Astrocyte (in vitro differentiated cells and primary cell): ENCODE measurements around the gene KCNG2. TPM values are rescaled to one million over a fixed set of nuclear protein-coding genes. Genes with fewer than 3 reads are reported as not detected.

Source experiments
- DNase-seq: peaks from one replicate; pipeline ENCODE4 v3.0.0-alpha.2; 2010; ENCODE audit warnings: low read depth
- FAIRE-seq: peaks from 2 replicates; lab custom pipeline; 2011; peaks lifted over from hg19 to GRCh38; lab: Jason Lieb, UNC
- H2AFZ ChIP-seq: 2 replicates; pipeline ENCODE4 v1.6.0; 2012; ENCODE audit warnings: low read depth, low read length, inconsistent platforms
- H3K27ac ChIP-seq: 2 replicates; pipeline ENCODE4 v1.5.1; 2011; ENCODE audit warnings: low read depth, low read length, inconsistent platforms
- H3K27me3 ChIP-seq: 2 replicates; pipeline ENCODE4 v1.6.0; 2011; ENCODE audit warnings: low read length, inconsistent platforms; ENCODE audit not compliant: insufficient read depth
- H3K36me3 ChIP-seq: 2 replicates; pipeline ENCODE4 v1.5.1; 2011; ENCODE audit warnings: low read length, inconsistent platforms; ENCODE audit not compliant: insufficient read depth
- H3K4me1 ChIP-seq: 2 replicates; pipeline ENCODE4 v1.5.1; 2011; ENCODE audit warnings: low read length, inconsistent platforms; ENCODE audit not compliant: insufficient read depth
- H3K4me2 ChIP-seq: 2 replicates; pipeline ENCODE4 v1.6.0; 2012; ENCODE audit warnings: low read length, inconsistent platforms
- H3K4me3 ChIP-seq: 2 replicates; pipeline ENCODE4 v1.5.1; 2011; ENCODE audit warnings: low read depth, mild to moderate bottlenecking, low read length, inconsistent platforms; ENCODE audit not compliant: insufficient read depth
- H3K79me2 ChIP-seq: 2 replicates; pipeline ENCODE4 v1.6.0; 2012; ENCODE audit warnings: mild to moderate bottlenecking, low read length, inconsistent platforms; ENCODE audit not compliant: insufficient read depth
- H3K9ac ChIP-seq: 2 replicates; pipeline ENCODE4 v1.6.0; 2012; ENCODE audit warnings: mild to moderate bottlenecking, low read length, inconsistent platforms
- H3K9me3 ChIP-seq: 2 replicates; pipeline ENCODE4 v1.5.1; 2012; ENCODE audit warnings: low read depth, mild to moderate bottlenecking, low read length, inconsistent platforms; ENCODE audit not compliant: insufficient read depth
- H4K20me1 ChIP-seq: 2 replicates; pipeline ENCODE4 v1.6.0; 2012; ENCODE audit warnings: low read length, inconsistent platforms; ENCODE audit not compliant: insufficient read depth
- H3K27ac Mint-ChIP-seq: one replicate; pipeline ENCODE4 v1.8.0; 2021; ENCODE audit warnings: mild to moderate bottlenecking, mixed read lengths; ENCODE audit not compliant: unreplicated experiment
- H3K27me3 Mint-ChIP-seq: one replicate; pipeline ENCODE4 v1.8.0; 2021; ENCODE audit warnings: low read depth, mixed read lengths; ENCODE audit not compliant: unreplicated experiment
- H3K36me3 Mint-ChIP-seq: one replicate; pipeline ENCODE4 v1.8.0; 2021; ENCODE audit warnings: low read depth, mixed read lengths; ENCODE audit not compliant: unreplicated experiment
- H3K4me1 Mint-ChIP-seq: one replicate; pipeline ENCODE4 v1.8.0; 2021; ENCODE audit warnings: low read depth, mixed read lengths; ENCODE audit not compliant: unreplicated experiment
- H3K4me3 Mint-ChIP-seq: one replicate; pipeline ENCODE4 v1.8.0; 2021; ENCODE audit warnings: mild to moderate bottlenecking, moderate library complexity, mixed read lengths; ENCODE audit not compliant: unreplicated experiment
- H3K9me3 Mint-ChIP-seq: one replicate; pipeline ENCODE4 v1.8.0; 2021; ENCODE audit warnings: mild to moderate bottlenecking, mixed read lengths; ENCODE audit not compliant: unreplicated experiment
- CTCF ChIP-seq: IDR thresholded peaks from 2 replicates; pipeline ENCODE4 v1.5.1; 2011; ENCODE audit warnings: low read depth, mild to moderate bottlenecking, inconsistent platforms, low read length, moderate library complexity; ENCODE audit not compliant: insufficient read depth
- EZH2 ChIP-seq: IDR thresholded peaks from 2 replicates; pipeline ENCODE4 v1.6.1; 2012; ENCODE audit warnings: mild to moderate bottlenecking, low read length, inconsistent platforms; ENCODE audit not compliant: insufficient read depth
- total RNA-seq: library from RNA; stranded (reverse); gene quantifications from 2 replicates; pipeline ENCODE4 v1.2.1, GENCODE V29; 2021

KCNG2 gene
- total RNA-seq, 1 donor from 2014 or later = 0.16 TPM

GRCh38 chr18:79874553-79875530, 77.1 kb downstream of the KCNG2 start:
- no peaks in the 10 kb centered on the region for H3K4me1 Mint-ChIP-seq
- DNase-seq (no peak), FAIRE-seq (no peak)
- Histone ChIP-seq H3K27me3 (peaks cover 5% of the 10 kb centered on the region), H3K9me3 (peaks cover 2% of the 10 kb centered on the region), H2AFZ (no peak overlapping the region), H4K20me1 (no peaks in the 10 kb centered on the region), H3K4me3 (no peak overlapping the region), H3K27ac (no peak overlapping the region), H3K36me3 (no peaks in the 10 kb centered on the region), H3K79me2 (no peaks in the 10 kb centered on the region), H3K9ac (no peak overlapping the region), H3K4me1 (no peaks in the 10 kb centered on the region), H3K4me2 (no peak overlapping the region)
- no peak overlapping the region for H3K27ac Mint-ChIP-seq
- no peak for TF ChIP-seq EZH2
- no peak for TF ChIP-seq CTCF
- H3K4me3 Mint-ChIP-seq = no peak overlapping the region
- H3K9me3 Mint-ChIP-seq = peaks cover 4% of the 10 kb centered on the region
- H3K27me3 Mint-ChIP-seq = peaks cover 29% of the 10 kb centered on the region
- peaks cover 2% of the 10 kb centered on the region for H3K36me3 Mint-ChIP-seq

GRCh38 chr18:79875531-79875919, 77.8 kb downstream of the KCNG2 start:
- TF ChIP-seq EZH2 (no peak), CTCF (no peak)
- Histone ChIP-seq H3K27ac (no peak overlapping the region), H3K4me1 (no peaks in the 10 kb centered on the region), H3K9ac (no peak overlapping the region), H3K4me3 (no peak overlapping the region), H3K36me3 (no peaks in the 10 kb centered on the region), H3K9me3 (peaks cover 2% of the 10 kb centered on the region), H4K20me1 (no peaks in the 10 kb centered on the region), H3K27me3 (peaks cover 5% of the 10 kb centered on the region), H3K4me2 (no peak overlapping the region), H3K79me2 (no peaks in the 10 kb centered on the region), H2AFZ (no peak overlapping the region)
- Mint-ChIP-seq H3K4me1 (no peaks in the 10 kb centered on the region), H3K36me3 (peaks cover under 1% of the 10 kb centered on the region), H3K9me3 (peaks cover 4% of the 10 kb centered on the region), H3K27ac (no peak overlapping the region), H3K27me3 (peaks cover 26% of the 10 kb centered on the region), H3K4me3 (no peak overlapping the region)
- FAIRE-seq (no peak), DNase-seq (no peak)

- no peak overlapping the region for H3K4me2 ChIP-seq
- FAIRE-seq (no peak), DNase-seq (no peak)
- TF ChIP-seq EZH2 (no peak), CTCF (no peak)
- no peaks in the 10 kb centered on the region for H3K79me2 ChIP-seq
- H3K4me1 ChIP-seq = no peaks in the 10 kb centered on the region
- no peaks in the 10 kb centered on the region for H3K36me3 ChIP-seq
- H3K4me3 ChIP-seq = no peak overlapping the region
- Mint-ChIP-seq H3K4me3 (no peak overlapping the region), H3K9me3 (peaks cover 4% of the 10 kb centered on the region), H3K27ac (no peak overlapping the region), H3K27me3 (peaks cover 25% of the 10 kb centered on the region), H3K4me1 (no peaks in the 10 kb centered on the region), H3K36me3 (no peaks in the 10 kb centered on the region)
- H3K9ac ChIP-seq = no peak overlapping the region
- no peaks in the 10 kb centered on the region for H4K20me1 ChIP-seq
- no peak overlapping the region for H2AFZ ChIP-seq
- H3K9me3 ChIP-seq = peaks cover 2% of the 10 kb centered on the region
- no peak overlapping the region for H3K27ac ChIP-seq
- H3K27me3 ChIP-seq = peaks cover 5% of the 10 kb centered on the region
Measured at GRCh38 chr18:79875931-79876461, 78.3 kb downstream of the KCNG2 start.
